Endothelial cell of umbilical vein (primary cell): ENCODE results near the gene CREM.

Experiments used
- CTCF ChIP-seq, 2 donors: IDR thresholded peaks; 1 replicate in 1 of 2; 2 replicates in 1 of 2; pipeline ENCODE4 v1.5.1; 2011; ENCODE audit warnings: low read length in 2 of 2, mild to moderate bottlenecking in 2 of 2, moderate library complexity in 2 of 2, control low read depth in 1 of 2, inconsistent platforms in 1 of 2, low read depth in 1 of 2; ENCODE audit not compliant: insufficient read depth in 1 of 2; ENCODE audit errors: extremely low read depth in 1 of 2
- FOS ChIP-seq: IDR thresholded peaks from 2 replicates; pipeline ENCODE4 v1.6.1; 2011; ENCODE audit warnings: mild to moderate bottlenecking, low read length, moderate library complexity, borderline replicate concordance; ENCODE audit not compliant: insufficient read depth
- MAX ChIP-seq: IDR thresholded peaks from 2 replicates; pipeline ENCODE4 v1.6.1; 2011; ENCODE audit not compliant: insufficient read depth, insufficient read length
- POLR2AphosphoS5 ChIP-seq: IDR thresholded peaks from 2 replicates; pipeline ENCODE4 v1.6.1; 2012; ENCODE audit warnings: low read depth, mild to moderate bottlenecking, control low read depth, low read length, moderate library complexity; ENCODE audit not compliant: insufficient read depth

GRCh38 chr10:35184527-35185171 is 58.0 kb downstream of the CREM start:
- TF ChIP-seq CTCF (IDR thresholded peaks at IDR 0.05; ENCODE audit: extremely low read depth in 1 of 2, insufficient read depth in 1 of 2, low read depth in 1 of 2, low read length in 2 of 2) (no peak), POLR2AphosphoS5 (no peak), FOS (no peak), MAX (no peak)
